GM12892 (cell line): Measurements from ENCODE around the gene CCL22.

Experiments used
- POLR2AphosphoS5 ChIP-seq: IDR thresholded peaks from 2 replicates; pipeline ENCODE4 v1.6.1; 2011; ENCODE audit warnings: low read depth, low read length, control low read depth
- TAF1 ChIP-seq: IDR thresholded peaks from 2 replicates; pipeline ENCODE4 v1.6.1; 2011; ENCODE audit warnings: low read depth, mild to moderate bottlenecking, control low read depth, low read length, borderline replicate concordance

DNA sequence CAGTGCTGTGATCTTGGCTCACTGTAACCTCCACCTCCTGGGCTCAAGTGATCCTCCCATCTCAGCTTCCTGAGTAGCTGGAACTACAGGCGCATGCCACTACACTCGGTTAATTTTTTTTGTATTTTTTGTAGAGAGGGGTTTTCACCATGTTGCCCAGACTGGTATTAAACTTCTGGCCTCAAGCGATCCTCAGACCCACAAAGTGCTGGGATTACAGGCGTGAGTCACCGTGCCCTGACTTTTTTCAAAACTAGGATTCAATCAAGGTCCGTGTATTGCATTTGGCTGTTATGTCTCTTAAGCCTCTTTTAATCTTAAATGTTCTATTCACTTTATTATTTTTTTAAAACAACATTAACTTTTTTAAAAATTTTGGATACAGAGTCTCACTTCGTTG is 4.3 kb upstream of the CCL22 start:
- TF ChIP-seq TAF1 = no peak
- TF ChIP-seq POLR2AphosphoS5 = no peak
